Measurements from ENCODE around the gene PTPRD.

DNA sequence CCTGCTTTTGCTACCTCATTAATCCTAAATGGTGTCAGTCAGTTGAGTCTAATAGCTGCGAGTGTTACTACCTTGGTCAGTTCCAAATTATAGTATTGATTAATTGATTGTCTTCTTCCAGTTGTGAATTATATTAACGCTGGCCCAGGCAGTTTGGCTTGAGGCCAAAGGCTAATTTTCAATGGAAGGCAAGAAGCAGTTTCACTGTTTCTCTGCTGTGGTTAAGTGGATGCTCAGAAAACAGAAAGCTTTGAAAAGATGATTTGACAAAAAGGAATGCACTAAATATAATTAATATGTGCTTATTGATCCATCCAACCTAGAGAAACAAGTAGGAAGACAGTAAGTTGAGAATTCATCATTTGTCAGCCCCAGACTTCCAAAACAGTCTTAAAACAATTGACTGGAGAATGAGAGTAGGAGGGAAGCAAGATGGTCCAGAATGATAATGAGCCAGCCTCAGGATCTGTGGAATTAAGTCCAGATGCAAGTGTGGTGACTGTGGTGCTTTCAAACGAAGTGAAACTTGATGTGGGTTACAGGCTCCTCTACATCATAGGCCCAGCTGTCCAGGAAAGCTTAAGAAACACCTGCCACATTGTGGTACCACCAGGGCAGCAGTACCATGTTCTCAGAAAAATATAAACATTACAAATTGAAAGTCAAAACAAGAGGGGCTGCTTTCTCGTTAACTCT lies 1442.2 kb downstream of the PTPRD start:
- no peak for TF ChIP-seq CTCF (IDR thresholded peaks at IDR 0.05; ENCODE audit: insufficient read depth, low read length, poor library complexity, severe bottlenecking)
- TF ChIP-seq EZH2phosphoT487 (conservative IDR thresholded peaks at IDR 0.05; ENCODE audit: low read length), result no peak
